Breast epithelium (tissue), 3 donors: ENCODE measurements around the gene DSEL.

ENCODE experiments used
- POLR2A ChIP-seq: fragments of 450-650 bp; IDR thresholded peaks from one replicate; pipeline ENCODE4 v1.6.1; 2016; ENCODE audit warnings: antibody characterized with exemption, mild to moderate bottlenecking, moderate library complexity
- POLR2AphosphoS5 ChIP-seq, 3 donors: sonication (generic); formaldehyde crosslinking; IDR thresholded peaks; one replicate each; pipeline ENCODE4 v1.6.1; 2017; ENCODE audit warnings: antibody characterized with exemption in 3 of 3
- TF ChIP-seq, protein P1 (sequence below), 3 donors: fragments of 450-650 bp; IDR thresholded peaks; one replicate each; pipeline ENCODE4 v1.5.1; 2016 to 2017; ENCODE audit warnings: antibody characterized with exemption in 3 of 3, mild to moderate bottlenecking in 3 of 3, moderate library complexity in 3 of 3

DNA sequence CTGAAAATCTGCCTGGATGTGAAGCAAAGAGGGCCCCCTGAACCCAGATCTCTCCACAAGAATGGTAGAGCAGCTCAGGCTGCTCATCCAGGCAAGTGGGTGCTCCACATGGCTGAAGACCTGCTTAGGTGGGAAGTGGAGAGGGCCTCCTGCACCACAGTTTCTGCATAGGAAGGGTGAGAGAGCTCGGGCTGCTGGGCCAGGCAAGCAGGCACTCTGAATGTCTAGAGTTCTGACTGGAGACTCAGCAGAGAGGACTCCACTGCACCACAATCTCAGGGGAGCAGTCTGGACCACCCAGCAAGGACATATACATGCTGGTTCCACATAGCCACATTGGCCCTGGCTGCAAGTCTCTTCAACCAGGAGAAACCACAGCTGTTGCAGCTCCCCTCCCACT, 52.0 kb downstream of the DSEL start:
- TF ChIP-seq, protein P1, sequence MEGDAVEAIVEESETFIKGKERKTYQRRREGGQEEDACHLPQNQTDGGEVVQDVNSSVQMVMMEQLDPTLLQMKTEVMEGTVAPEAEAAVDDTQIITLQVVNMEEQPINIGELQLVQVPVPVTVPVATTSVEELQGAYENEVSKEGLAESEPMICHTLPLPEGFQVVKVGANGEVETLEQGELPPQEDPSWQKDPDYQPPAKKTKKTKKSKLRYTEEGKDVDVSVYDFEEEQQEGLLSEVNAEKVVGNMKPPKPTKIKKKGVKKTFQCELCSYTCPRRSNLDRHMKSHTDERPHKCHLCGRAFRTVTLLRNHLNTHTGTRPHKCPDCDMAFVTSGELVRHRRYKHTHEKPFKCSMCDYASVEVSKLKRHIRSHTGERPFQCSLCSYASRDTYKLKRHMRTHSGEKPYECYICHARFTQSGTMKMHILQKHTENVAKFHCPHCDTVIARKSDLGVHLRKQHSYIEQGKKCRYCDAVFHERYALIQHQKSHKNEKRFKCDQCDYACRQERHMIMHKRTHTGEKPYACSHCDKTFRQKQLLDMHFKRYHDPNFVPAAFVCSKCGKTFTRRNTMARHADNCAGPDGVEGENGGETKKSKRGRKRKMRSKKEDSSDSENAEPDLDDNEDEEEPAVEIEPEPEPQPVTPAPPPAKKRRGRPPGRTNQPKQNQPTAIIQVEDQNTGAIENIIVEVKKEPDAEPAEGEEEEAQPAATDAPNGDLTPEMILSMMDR (IDR thresholded peaks at IDR 0.05): no peak
- TF ChIP-seq POLR2A (no peak), POLR2AphosphoS5 (IDR thresholded peaks at IDR 0.05) (no peak)
